GM23338 (cell line): ENCODE data around the gene CCDC60.

Source experiments
- CTCF ChIP-seq, 2 experiments: fragments of 200-600 bp in 1 of 2; sonication (generic) in 1 of 2; conservative IDR thresholded peaks; 2 replicates each; pipeline versions ENCODE4 v1.5.1 to v1.6.1; 2016 to 2017; ENCODE audit warnings: antibody characterized with exemption in 2 of 2, low read depth in 2 of 2, mild to moderate bottlenecking in 2 of 2, moderate library complexity in 1 of 2
- ETS1 ChIP-seq: IDR thresholded peaks from 2 replicates; pipeline ENCODE4 v1.6.1; 2016; ENCODE audit warnings: antibody characterized with exemption
- EZH2 ChIP-seq: fragments of 200-600 bp; sonication (generic); IDR thresholded peaks from one replicate; pipeline ENCODE4 v1.8.0; 2017; ENCODE audit warnings: antibody characterized with exemption, mild to moderate bottlenecking, low read depth; ENCODE audit not compliant: unreplicated experiment
- NANOG ChIP-seq: IDR thresholded peaks from 2 replicates; pipeline ENCODE4 v1.6.1; 2016; ENCODE audit warnings: antibody characterized with exemption, borderline replicate concordance
- POLR2AphosphoS5 ChIP-seq: IDR thresholded peaks from 2 replicates; pipeline ENCODE4 v1.6.1; 2016; ENCODE audit warnings: antibody characterized with exemption, low read depth

- TF ChIP-seq EZH2 (no peak), POLR2AphosphoS5 (no peak), CTCF (conservative IDR thresholded peaks at IDR 0.05; ENCODE audit: low read depth in 2 of 2) (no peak), ETS1 (no peak), NANOG (no peak)
These were observed 63.0 kb downstream of the CCDC60 start for GRCh38 chr12:119397540-119397939.
